GM19468 (cell line): ENCODE results near the gene TFAP2A.

Experiments used
- ATAC-seq: cut with Tn5 transposase; IDR thresholded peaks from one replicate; pipeline ENCODE4 v1.9.1; 2021; ENCODE audit warnings: mild to moderate bottlenecking, moderate library complexity, moderate number of reproducible peaks; ENCODE audit not compliant: unreplicated experiment; ENCODE audit errors: extremely low read depth

TFAP2A gene

GRCh38 chr6:10386756-10387654, 27.9 kb downstream of the TFAP2A start:
- no peak for ATAC-seq

- no peak for ATAC-seq
Observed at GRCh38 chr6:10386220-10386619, 28.7 kb downstream of the TFAP2A start.

GRCh38 chr6:10385524-10386132, 29.2 kb downstream of the TFAP2A start:
- ATAC-seq = no peak

GRCh38 chr6:10384610-10385523, 30.0 kb downstream of the TFAP2A start:
- no peak for ATAC-seq

GRCh38 chr6:10384091-10384609, 30.7 kb downstream of the TFAP2A start:
- ATAC-seq = no peak

- ATAC-seq = no peak
Observed at GRCh38 chr6:10383331-10384090, 31.4 kb downstream of the TFAP2A start.

- no peak for ATAC-seq
Observed at GRCh38 chr6:10382728-10383330, 32.0 kb downstream of the TFAP2A start.

GRCh38 chr6:10382322-10382721, 32.6 kb downstream of the TFAP2A start:
- no peak for ATAC-seq

GRCh38 chr6:10381830-10382208, 33.1 kb downstream of the TFAP2A start:
- no peak for ATAC-seq

- no peak for ATAC-seq
Observed at GRCh38 chr6:10381133-10381829, 33.6 kb downstream of the TFAP2A start.

- ATAC-seq = no peak
Observed at GRCh38 chr6:10375391-10375969, 39.4 kb downstream of the TFAP2A start.

- no peak for ATAC-seq
Observed at GRCh38 chr6:10373642-10374359, 41.1 kb downstream of the TFAP2A start.

GRCh38 chr6:10369896-10370295, 45.0 kb downstream of the TFAP2A start:
- ATAC-seq = no peak

GRCh38 chr6:10368861-10369260, 46.0 kb downstream of the TFAP2A start:
- ATAC-seq = no peak

- ATAC-seq = no peak
Observed at GRCh38 chr6:10363911-10364310, 51.0 kb downstream of the TFAP2A start.

GRCh38 chr6:10362300-10362699, 52.6 kb downstream of the TFAP2A start:
- no peak for ATAC-seq

- ATAC-seq = no peak
Observed at GRCh38 chr6:10361428-10361827, 53.4 kb downstream of the TFAP2A start.

GRCh38 chr6:10359581-10359980, 55.3 kb downstream of the TFAP2A start:
- ATAC-seq = no peak
